ENCODE measurements around the gene FBXO40.

DNA sequence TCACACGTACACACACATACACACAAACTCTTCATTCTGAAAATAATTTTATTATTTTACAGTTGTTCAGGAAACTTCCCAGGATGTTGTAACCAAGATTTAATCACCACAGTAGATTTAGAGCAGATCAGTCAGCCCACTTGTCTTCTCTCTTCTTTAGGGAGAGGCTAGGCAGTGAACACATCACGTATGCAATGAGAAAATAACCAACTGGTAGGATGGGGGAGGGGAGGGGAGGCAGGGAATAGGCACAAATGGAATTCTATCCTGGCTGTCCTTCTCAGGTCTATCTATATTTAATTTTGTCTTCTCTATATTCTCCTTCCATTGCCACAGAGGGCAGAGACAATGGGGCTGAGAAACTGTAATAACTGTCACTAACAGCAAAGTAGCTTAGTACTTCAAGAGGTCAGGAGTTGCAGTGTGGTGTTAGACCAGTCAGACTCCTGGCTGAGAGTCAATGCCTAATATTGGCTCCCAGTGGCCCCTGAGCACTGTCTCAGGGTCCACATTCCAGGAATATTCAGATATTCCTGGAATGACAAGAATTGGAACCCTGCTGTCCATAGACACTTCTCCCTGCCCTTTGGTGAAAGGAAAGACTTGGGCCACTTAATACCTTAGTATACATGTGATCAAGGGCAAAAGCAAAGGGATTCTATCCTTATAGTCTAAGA lies 70.1 kb downstream of the FBXO40 start:
- TF ChIP-seq, protein P1, sequence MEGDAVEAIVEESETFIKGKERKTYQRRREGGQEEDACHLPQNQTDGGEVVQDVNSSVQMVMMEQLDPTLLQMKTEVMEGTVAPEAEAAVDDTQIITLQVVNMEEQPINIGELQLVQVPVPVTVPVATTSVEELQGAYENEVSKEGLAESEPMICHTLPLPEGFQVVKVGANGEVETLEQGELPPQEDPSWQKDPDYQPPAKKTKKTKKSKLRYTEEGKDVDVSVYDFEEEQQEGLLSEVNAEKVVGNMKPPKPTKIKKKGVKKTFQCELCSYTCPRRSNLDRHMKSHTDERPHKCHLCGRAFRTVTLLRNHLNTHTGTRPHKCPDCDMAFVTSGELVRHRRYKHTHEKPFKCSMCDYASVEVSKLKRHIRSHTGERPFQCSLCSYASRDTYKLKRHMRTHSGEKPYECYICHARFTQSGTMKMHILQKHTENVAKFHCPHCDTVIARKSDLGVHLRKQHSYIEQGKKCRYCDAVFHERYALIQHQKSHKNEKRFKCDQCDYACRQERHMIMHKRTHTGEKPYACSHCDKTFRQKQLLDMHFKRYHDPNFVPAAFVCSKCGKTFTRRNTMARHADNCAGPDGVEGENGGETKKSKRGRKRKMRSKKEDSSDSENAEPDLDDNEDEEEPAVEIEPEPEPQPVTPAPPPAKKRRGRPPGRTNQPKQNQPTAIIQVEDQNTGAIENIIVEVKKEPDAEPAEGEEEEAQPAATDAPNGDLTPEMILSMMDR (conservative IDR thresholded peaks at IDR 0.05): no peak
- no peak for TF ChIP-seq EZH2 (IDR thresholded peaks at IDR 0.05; ENCODE audit: low read depth)
